HG02981 (cell line): ENCODE results near the gene GTF3C5.

ENCODE experiments used
- ATAC-seq: cut with Tn5 transposase; IDR thresholded peaks from one replicate; pipeline ENCODE4 v1.9.1; 2021; ENCODE audit warnings: mild to moderate bottlenecking, moderate library complexity; ENCODE audit not compliant: unreplicated experiment

GTF3C5 gene

GRCh38 chr9:133104718-133105460 is 74.1 kb downstream of the GTF3C5 start:
- no peak for ATAC-seq

GRCh38 chr9:133105461-133105770 is 74.6 kb downstream of the GTF3C5 start:
- ATAC-seq, result no peak

GRCh38 chr9:133106511-133107244 is 75.9 kb downstream of the GTF3C5 start:
- no peak for ATAC-seq

GRCh38 chr9:133107245-133107722 is 76.5 kb downstream of the GTF3C5 start:
- no peak for ATAC-seq
